Karpas-422 (cell line): Measurements from ENCODE around the gene TOX2. TPM values are rescaled to one million over a fixed set of nuclear protein-coding genes. Genes with fewer than 3 reads are reported as not detected.

ENCODE experiments used
- DNase-seq: peaks from one replicate; pipeline ENCODE4 v3.0.0-alpha.2; 2015
- H2AFZ ChIP-seq: fragments of 200-600 bp; sonication (generic); 2 replicates; pipeline ENCODE4 v1.6.1; 2014; ENCODE audit warnings: antibody characterized with exemption, low read length, mixed read lengths
- H3K27ac ChIP-seq: fragments of 200-600 bp; sonication (generic); 2 replicates; pipeline ENCODE4 v1.5.1; 2014; ENCODE audit warnings: mild to moderate bottlenecking, low read length, moderate library complexity
- H3K27me3 ChIP-seq: fragments of 200-600 bp; sonication (generic); 2 replicates; pipeline ENCODE4 v1.6.1; 2014; ENCODE audit warnings: low read length, mixed read lengths
- H3K36me3 ChIP-seq: fragments of 200-600 bp; sonication (generic); 2 replicates; pipeline ENCODE4 v1.6.1; 2014; ENCODE audit warnings: low read length, mixed read lengths; ENCODE audit not compliant: insufficient read depth
- H3K4me1 ChIP-seq: fragments of 200-600 bp; sonication (generic); 2 replicates; pipeline ENCODE4 v1.6.1; 2014; ENCODE audit warnings: mild to moderate bottlenecking, low read length, mixed read lengths
- H3K4me2 ChIP-seq: fragments of 200-600 bp; sonication (generic); 2 replicates; pipeline ENCODE4 v1.6.1; 2014; ENCODE audit warnings: low read length, low read depth, mild to moderate bottlenecking; ENCODE audit not compliant: poor library complexity, severe bottlenecking
- H3K4me3 ChIP-seq: fragments of 200-600 bp; sonication (generic); 2 replicates; pipeline ENCODE4 v1.5.1; 2014; ENCODE audit warnings: mild to moderate bottlenecking, antibody characterized with exemption, low read length, mixed read lengths
- H3K79me2 ChIP-seq: fragments of 200-600 bp; sonication (generic); 2 replicates; pipeline ENCODE4 v1.6.1; 2014; ENCODE audit warnings: mild to moderate bottlenecking, low read length, mixed read lengths
- H3K9ac ChIP-seq: fragments of 200-600 bp; sonication (generic); 2 replicates; pipeline ENCODE4 v1.6.0; 2014; ENCODE audit warnings: low read length
- H3K9me2 ChIP-seq: fragments of 200-600 bp; sonication (generic), shearing (Covaris generic); replicated peaks from 2 replicates; pipeline ENCODE4 v1.6.0; 2014; ENCODE audit warnings: mild to moderate bottlenecking, low read length, moderate library complexity; ENCODE audit not compliant: insufficient read depth
- H3K9me3 ChIP-seq: fragments of 300-700, 200-600 bp; sonication (generic); 2 replicates; pipeline ENCODE4 v1.6.1; 2014; ENCODE audit warnings: low read length, mixed read lengths
- H4K20me1 ChIP-seq: fragments of 200-600 bp; sonication (generic); 2 replicates; pipeline ENCODE4 v1.6.1; 2014; ENCODE audit warnings: mild to moderate bottlenecking, antibody characterized with exemption, low read length, low read depth; ENCODE audit not compliant: insufficient read depth
- total RNA-seq: library from RNA; depleted of rRNA; stranded (reverse); fragments of >200 nt; shearing (Covaris generic); gene quantifications from 2 replicates; pipeline ENCODE4 v1.2.3, GENCODE V29; 2014; ENCODE audit warnings: low replicate concordance

Gene TOX2
- total RNA-seq, 1 experiment from 2014 or later: 42.9 TPM

GRCh38 chr20:44018942-44019637, 104.4 kb downstream of the TOX2 start:
- DNase-seq: no peak

GRCh38 chr20:44019638-44020335, 105.1 kb downstream of the TOX2 start:
- Histone ChIP-seq H2AFZ (no peak overlapping the region), H3K4me2 (no peak overlapping the region), H3K27me3 (no peaks in the 10 kb centered on the region), H3K79me2 (peaks cover 84% of the 10 kb centered on the region), H3K4me3 (no peak overlapping the region), H3K4me1 (peaks cover 65% of the 10 kb centered on the region), H3K9me2 (no peaks in the 10 kb centered on the region), H4K20me1 (no peaks in the 10 kb centered on the region), H3K36me3 (peaks cover 21% of the 10 kb centered on the region; the same call in 1 of the 2 replicates), H3K9ac (no peak overlapping the region), H3K9me3 (no peaks in the 10 kb centered on the region), H3K27ac (no peak overlapping the region)
- no peak for DNase-seq

More at GRCh38 chr20:44018942-44019637, 104.4 kb downstream of the TOX2 start:
- Histone ChIP-seq H3K4me3 (no peak overlapping the region), H3K27ac (peak overlapping the region; percentile 2; the same call in 1 of the 2 replicates), H2AFZ (no peak overlapping the region), H3K4me1 (peaks cover 65% of the 10 kb centered on the region), H3K9ac (no peak overlapping the region), H3K27me3 (no peaks in the 10 kb centered on the region), H4K20me1 (no peaks in the 10 kb centered on the region), H3K9me3 (no peaks in the 10 kb centered on the region), H3K79me2 (peaks cover 86% of the 10 kb centered on the region), H3K36me3 (peaks cover 21% of the 10 kb centered on the region; the same call in 1 of the 2 replicates), H3K4me2 (no peak overlapping the region), H3K9me2 (no peaks in the 10 kb centered on the region)

GRCh38 chr20:44020406-44021148, 105.9 kb downstream of the TOX2 start:
- Histone ChIP-seq H2AFZ (no peak overlapping the region), H3K79me2 (peaks cover 84% of the 10 kb centered on the region), H3K27me3 (no peaks in the 10 kb centered on the region), H3K9me3 (no peaks in the 10 kb centered on the region), H3K9me2 (no peaks in the 10 kb centered on the region), H3K9ac (no peak overlapping the region), H4K20me1 (no peaks in the 10 kb centered on the region), H3K27ac (no peak overlapping the region), H3K36me3 (peaks cover 21% of the 10 kb centered on the region), H3K4me2 (no peak overlapping the region), H3K4me1 (peaks cover 65% of the 10 kb centered on the region), H3K4me3 (no peak overlapping the region)
- DNase-seq: no peak

GRCh38 chr20:44021186-44021585, 106.5 kb downstream of the TOX2 start:
- H3K36me3 ChIP-seq: peaks cover 19% of the 10 kb centered on the region
- 0 out of 2 replicates have a peak overlapping the region, but pooled peaks have one; percentile 15 for H3K27ac ChIP-seq
- H3K79me2 ChIP-seq: peaks cover 81% of the 10 kb centered on the region
- H3K9me3 ChIP-seq: no peaks in the 10 kb centered on the region
- no peaks in the 10 kb centered on the region for H3K9me2 ChIP-seq
- H4K20me1 ChIP-seq: no peaks in the 10 kb centered on the region
- H3K27me3 ChIP-seq: no peaks in the 10 kb centered on the region
- H3K9ac ChIP-seq: no peak overlapping the region
- no peak overlapping the region for H3K4me3 ChIP-seq
- no peak overlapping the region for H2AFZ ChIP-seq
- no peak for DNase-seq
- peaks cover 62% of the 10 kb centered on the region for H3K4me1 ChIP-seq
- H3K4me2 ChIP-seq: no peak overlapping the region

GRCh38 chr20:44021900-44022299, 107.2 kb downstream of the TOX2 start:
- Histone ChIP-seq H3K9ac (no peak overlapping the region), H3K4me2 (no peak overlapping the region), H3K27me3 (no peaks in the 10 kb centered on the region), H3K36me3 (peaks cover 19% of the 10 kb centered on the region; the same call in 1 of the 2 replicates), H3K9me2 (no peaks in the 10 kb centered on the region), H3K4me3 (no peak overlapping the region), H3K4me1 (peaks cover 62% of the 10 kb centered on the region), H2AFZ (no peak overlapping the region), H3K27ac (peak overlapping the region; percentile 50), H4K20me1 (no peaks in the 10 kb centered on the region), H3K9me3 (no peaks in the 10 kb centered on the region), H3K79me2 (peaks cover 81% of the 10 kb centered on the region)
- no peak for DNase-seq

GRCh38 chr20:44022464-44022863, 107.8 kb downstream of the TOX2 start:
- no peaks in the 10 kb centered on the region for H3K9me2 ChIP-seq
- peaks cover 79% of the 10 kb centered on the region for H3K79me2 ChIP-seq
- H4K20me1 ChIP-seq: no peaks in the 10 kb centered on the region
- H3K9me3 ChIP-seq: no peaks in the 10 kb centered on the region
- peaks cover 67% of the 10 kb centered on the region for H3K4me1 ChIP-seq
- peak overlapping the region; percentile 50 for H3K27ac ChIP-seq
- no peak overlapping the region for H2AFZ ChIP-seq
- peaks cover 19% of the 10 kb centered on the region; the same call in 1 of the 2 replicates for H3K36me3 ChIP-seq
- H3K4me2 ChIP-seq: no peak overlapping the region
- no peak overlapping the region; the same call in 1 of the 2 replicates for H3K9ac ChIP-seq
- no peak overlapping the region for H3K4me3 ChIP-seq
- no peak for DNase-seq
- no peaks in the 10 kb centered on the region for H3K27me3 ChIP-seq

- Histone ChIP-seq H3K4me3 (no peak overlapping the region), H3K79me2 (peaks cover 78% of the 10 kb centered on the region), H3K9me3 (no peaks in the 10 kb centered on the region), H3K9ac (peak overlapping the region; percentile 26), H3K4me1 (peaks cover 74% of the 10 kb centered on the region), H4K20me1 (no peaks in the 10 kb centered on the region), H2AFZ (no peak overlapping the region), H3K27me3 (no peaks in the 10 kb centered on the region), H3K36me3 (peaks cover 13% of the 10 kb centered on the region; the same call in 1 of the 2 replicates), H3K9me2 (no peaks in the 10 kb centered on the region), H3K4me2 (peak overlapping the region; percentile 1), H3K27ac (peak overlapping the region; percentile 62)
- DNase-seq: peak; percentile 72
Measured at GRCh38 chr20:44023515-44024371, 109.1 kb downstream of the TOX2 start.
